ENCODE results near the gene KCNH2.

KCNH2 gene

GRCh38 chr7:151018421-151019129, 40.5 kb upstream of the KCNH2 start:
- H3K27ac ChIP-seq, result peak overlapping the region; percentile 57
- no peaks in the 10 kb centered on the region for H3K9me3 ChIP-seq
- peaks cover 77% of the 10 kb centered on the region for H3K4me1 ChIP-seq
- H3K27me3 ChIP-seq, result peaks cover 14% of the 10 kb centered on the region
- TF ChIP-seq Cebpa-rat (IDR thresholded peaks at IDR 0.05), result no peak
- peak overlapping the region; percentile 73 for H3K9ac ChIP-seq
- peak overlapping the region; percentile 100 for H3K4me2 ChIP-seq
- H3K4me3 ChIP-seq, result peak overlapping the region; percentile 68
- H4K20me1 ChIP-seq, result no peaks in the 10 kb centered on the region
- peaks cover 7% of the 10 kb centered on the region; the same call in 1 of the 2 replicates for H3K36me3 ChIP-seq

- Histone ChIP-seq H4K20me1 (no peaks in the 10 kb centered on the region), H3K4me1 (peaks cover 76% of the 10 kb centered on the region), H3K27me3 (peaks cover 14% of the 10 kb centered on the region), H3K9ac (peak overlapping the region; percentile 73), H3K27ac (peak overlapping the region; percentile 57), H3K4me2 (peak overlapping the region; percentile 100), H3K36me3 (peaks cover 7% of the 10 kb centered on the region; the same call in 1 of the 2 replicates), H3K9me3 (no peaks in the 10 kb centered on the region), H3K4me3 (peak overlapping the region; percentile 68)
- no peak for TF ChIP-seq Cebpa-rat (IDR thresholded peaks at IDR 0.05)
Measured at GRCh38 chr7:151017953-151018420, 39.9 kb upstream of the KCNH2 start.

- Histone ChIP-seq H3K4me3 (peak overlapping the region; percentile 68), H3K4me1 (peaks cover 78% of the 10 kb centered on the region), H3K27me3 (peaks cover 14% of the 10 kb centered on the region), H3K9me3 (no peaks in the 10 kb centered on the region), H3K4me2 (peak overlapping the region; percentile 100), H3K9ac (peak overlapping the region; percentile 73), H3K27ac (peak overlapping the region; percentile 57), H4K20me1 (no peaks in the 10 kb centered on the region), H3K36me3 (peaks cover 7% of the 10 kb centered on the region; the same call in 1 of the 2 replicates)
- no peak for TF ChIP-seq Cebpa-rat (IDR thresholded peaks at IDR 0.05)
Measured at GRCh38 chr7:151017370-151017952, 39.3 kb upstream of the KCNH2 start.

GRCh38 chr7:151016942-151017341, 38.8 kb upstream of the KCNH2 start:
- Histone ChIP-seq H3K36me3 (peaks cover 7% of the 10 kb centered on the region; the same call in 1 of the 2 replicates), H3K4me2 (peak overlapping the region; percentile 100), H3K9ac (no peak overlapping the region), H3K27ac (no peak overlapping the region), H3K4me1 (peaks cover 83% of the 10 kb centered on the region), H4K20me1 (no peaks in the 10 kb centered on the region), H3K9me3 (no peaks in the 10 kb centered on the region), H3K27me3 (peaks cover 14% of the 10 kb centered on the region), H3K4me3 (peak overlapping the region; percentile 68)
- TF ChIP-seq Cebpa-rat (IDR thresholded peaks at IDR 0.05), result no peak

- Histone ChIP-seq H3K9ac (no peak overlapping the region), H4K20me1 (no peaks in the 10 kb centered on the region), H3K36me3 (peaks cover 7% of the 10 kb centered on the region; the same call in 1 of the 2 replicates), H3K4me1 (peaks cover 87% of the 10 kb centered on the region), H3K27me3 (peaks cover 14% of the 10 kb centered on the region), H3K4me2 (peak overlapping the region; percentile 100), H3K4me3 (no peak overlapping the region), H3K9me3 (no peaks in the 10 kb centered on the region), H3K27ac (no peak overlapping the region)
- TF ChIP-seq Cebpa-rat (IDR thresholded peaks at IDR 0.05), result no peak
Measured at GRCh38 chr7:151016505-151016904, 38.4 kb upstream of the KCNH2 start.

- no peak overlapping the region for H3K4me2 ChIP-seq
- peaks cover 90% of the 10 kb centered on the region for H3K4me1 ChIP-seq
- TF ChIP-seq Cebpa-rat (IDR thresholded peaks at IDR 0.05), result no peak
- H3K9ac ChIP-seq, result no peak overlapping the region
- H4K20me1 ChIP-seq, result no peaks in the 10 kb centered on the region
- H3K27me3 ChIP-seq, result peaks cover 14% of the 10 kb centered on the region
- no peaks in the 10 kb centered on the region for H3K9me3 ChIP-seq
- no peak overlapping the region for H3K4me3 ChIP-seq
- H3K36me3 ChIP-seq, result peaks cover 7% of the 10 kb centered on the region; the same call in 1 of the 2 replicates
- H3K27ac ChIP-seq, result no peak overlapping the region
Measured at GRCh38 chr7:151015967-151016366, 37.8 kb upstream of the KCNH2 start.

- peaks cover 90% of the 10 kb centered on the region for H3K4me1 ChIP-seq
- no peak overlapping the region for H3K4me3 ChIP-seq
- H3K27ac ChIP-seq, result no peak overlapping the region
- peak overlapping the region; percentile 6; the same call in 1 of the 2 replicates for H3K4me2 ChIP-seq
- H3K27me3 ChIP-seq, result peaks cover 14% of the 10 kb centered on the region
- peaks cover 7% of the 10 kb centered on the region; the same call in 1 of the 2 replicates for H3K36me3 ChIP-seq
- H3K9me3 ChIP-seq, result no peaks in the 10 kb centered on the region
- H4K20me1 ChIP-seq, result no peaks in the 10 kb centered on the region
- H3K9ac ChIP-seq, result no peak overlapping the region
- no peak for TF ChIP-seq Cebpa-rat (IDR thresholded peaks at IDR 0.05)
Measured at GRCh38 chr7:151014950-151015349, 36.8 kb upstream of the KCNH2 start.

- Histone ChIP-seq H4K20me1 (no peaks in the 10 kb centered on the region), H3K4me2 (peak overlapping the region; percentile 59), H3K27me3 (peaks cover 6% of the 10 kb centered on the region), H3K9me3 (no peaks in the 10 kb centered on the region), H3K9ac (no peak overlapping the region), H3K4me3 (no peak overlapping the region), H3K36me3 (peaks cover 7% of the 10 kb centered on the region; the same call in 1 of the 2 replicates), H3K4me1 (peaks cover 90% of the 10 kb centered on the region), H3K27ac (0 out of 2 replicates have a peak overlapping the region, but pooled peaks have one; percentile 18)
- no peak for TF ChIP-seq Cebpa-rat (IDR thresholded peaks at IDR 0.05)
Measured at GRCh38 chr7:151013733-151014497, 35.8 kb upstream of the KCNH2 start.

GRCh38 chr7:151013356-151013732, 35.2 kb upstream of the KCNH2 start:
- H3K4me2 ChIP-seq, result peak overlapping the region; percentile 59
- H3K4me1 ChIP-seq, result peaks cover 90% of the 10 kb centered on the region
- H3K27me3 ChIP-seq, result 0 out of 2 replicates have a peak, but pooled peaks cover under 1% of the 10 kb centered on the region
- H3K27ac ChIP-seq, result no peak overlapping the region
- H3K4me3 ChIP-seq, result no peak overlapping the region
- peaks cover 7% of the 10 kb centered on the region; the same call in 1 of the 2 replicates for H3K36me3 ChIP-seq
- H3K9ac ChIP-seq, result no peak overlapping the region
- H3K9me3 ChIP-seq, result no peaks in the 10 kb centered on the region
- no peaks in the 10 kb centered on the region for H4K20me1 ChIP-seq
- TF ChIP-seq Cebpa-rat (IDR thresholded peaks at IDR 0.05), result no peak
